ENCODE measurements around the gene VWA8.

VWA8 gene

DNA sequence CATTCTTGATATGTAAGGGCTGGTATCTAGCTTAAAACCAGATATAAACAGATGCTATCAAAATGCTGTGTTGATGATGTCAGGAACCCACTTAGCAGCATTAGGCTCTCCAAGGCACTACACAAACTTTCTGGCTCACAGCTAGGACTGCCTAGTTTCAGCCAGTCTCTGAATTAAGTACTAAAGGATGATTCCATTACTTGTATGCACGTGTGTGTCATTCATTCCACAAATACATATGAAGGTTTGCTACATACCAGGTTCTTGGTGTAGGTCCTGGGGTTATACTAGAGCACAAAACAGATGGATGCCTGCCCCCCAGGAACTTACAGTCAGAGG lies 352.1 kb downstream of the VWA8 start:
- no peak for DNase-seq

DNA sequence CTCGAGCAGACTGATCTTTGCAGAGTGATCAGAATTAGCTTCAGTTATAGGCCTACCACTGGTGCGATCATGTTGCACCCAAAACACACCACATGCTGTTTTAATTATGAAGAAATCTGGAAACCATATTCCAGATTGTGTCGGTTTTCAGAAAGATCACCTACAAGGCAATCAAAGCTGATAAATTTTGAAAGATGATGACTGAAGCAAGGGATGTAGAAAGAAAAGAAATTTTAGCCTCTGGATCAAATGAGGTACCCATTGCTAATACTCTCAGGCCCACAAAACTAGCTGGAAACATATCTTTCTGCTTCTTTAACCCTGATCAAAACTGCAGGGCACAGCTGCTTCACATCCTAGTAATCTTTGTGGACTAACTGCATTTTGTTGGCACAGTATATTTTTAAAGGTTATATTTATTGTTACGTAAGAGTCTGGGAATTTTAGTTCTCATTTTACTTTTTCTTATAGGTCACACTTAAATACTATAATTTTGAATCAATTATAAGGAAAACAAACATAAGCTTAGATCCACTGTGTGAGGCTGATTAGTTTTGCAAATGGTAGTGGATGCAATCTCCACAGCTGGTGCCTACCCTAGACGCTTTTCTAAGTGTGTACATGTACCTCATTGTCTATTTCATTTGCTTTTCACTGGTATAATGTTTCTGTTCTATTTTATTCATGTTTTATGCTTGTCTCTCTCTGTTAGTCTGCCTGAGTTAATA lies 352.6 kb downstream of the VWA8 start:
- DNase-seq: no peak

DNA sequence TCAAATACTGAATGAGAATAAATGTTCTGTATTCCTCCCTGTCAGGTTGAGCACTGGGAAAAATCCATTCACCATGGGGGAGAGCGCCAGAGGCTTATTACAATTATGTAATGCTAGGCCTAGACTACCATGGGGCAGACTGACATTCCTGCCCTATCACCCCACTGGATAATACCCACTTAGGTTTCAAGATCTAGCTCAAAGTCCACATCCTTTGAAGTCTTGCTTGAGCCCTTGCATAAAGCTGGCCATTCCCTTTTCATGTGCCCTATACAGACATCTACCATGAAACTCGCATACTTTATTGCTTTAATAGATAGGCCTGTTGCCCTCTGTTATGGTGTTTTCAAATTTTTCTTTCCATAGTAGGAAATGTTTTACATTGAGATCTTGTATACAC lies 354.3 kb downstream of the VWA8 start:
- DNase-seq: no peak

DNA sequence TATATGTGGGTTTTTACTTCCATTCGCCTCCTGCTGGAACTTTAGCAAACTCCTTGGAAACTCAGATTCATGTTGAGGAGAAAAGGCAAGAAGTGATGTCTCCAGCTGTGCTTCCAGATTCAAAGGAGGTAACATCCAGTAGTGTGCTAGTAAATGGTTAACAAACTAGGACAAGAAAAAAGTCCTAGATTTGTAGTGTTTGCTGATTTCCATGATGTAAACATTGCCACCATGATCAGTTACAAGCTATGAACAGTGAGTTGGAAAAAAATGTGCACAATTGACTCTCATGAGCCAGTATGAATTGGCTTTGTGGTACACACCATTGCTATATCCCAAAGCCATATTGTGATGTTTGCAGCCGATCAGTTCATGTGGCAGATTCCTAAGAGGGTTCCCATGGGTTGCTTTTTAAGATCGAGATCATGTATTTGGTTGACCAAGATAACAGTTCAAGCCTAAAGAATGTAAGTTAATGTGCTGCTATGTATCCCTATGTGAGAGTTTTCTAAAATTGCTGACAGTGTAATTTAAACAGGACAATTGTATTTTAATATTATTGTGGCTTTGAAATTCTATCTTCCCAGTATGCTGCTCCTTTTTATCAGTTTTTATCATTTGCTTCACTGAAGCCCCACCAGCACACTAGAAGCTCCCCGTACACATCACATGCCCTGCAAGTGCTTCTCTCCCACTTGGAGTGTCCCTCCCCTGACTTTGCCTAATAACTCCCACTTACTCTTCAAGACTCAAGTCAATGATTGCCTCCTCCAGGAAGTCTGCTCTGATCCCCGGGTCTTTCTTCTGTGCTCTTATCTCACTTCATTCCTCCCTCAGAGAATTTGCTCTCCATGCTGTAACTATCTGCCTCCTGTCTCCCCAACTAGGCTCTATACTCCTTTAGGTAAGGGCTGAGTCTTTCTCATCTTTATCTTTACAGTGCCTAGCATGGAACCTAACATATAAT lies 355.3 kb downstream of the VWA8 start:
- no peak for DNase-seq

DNA sequence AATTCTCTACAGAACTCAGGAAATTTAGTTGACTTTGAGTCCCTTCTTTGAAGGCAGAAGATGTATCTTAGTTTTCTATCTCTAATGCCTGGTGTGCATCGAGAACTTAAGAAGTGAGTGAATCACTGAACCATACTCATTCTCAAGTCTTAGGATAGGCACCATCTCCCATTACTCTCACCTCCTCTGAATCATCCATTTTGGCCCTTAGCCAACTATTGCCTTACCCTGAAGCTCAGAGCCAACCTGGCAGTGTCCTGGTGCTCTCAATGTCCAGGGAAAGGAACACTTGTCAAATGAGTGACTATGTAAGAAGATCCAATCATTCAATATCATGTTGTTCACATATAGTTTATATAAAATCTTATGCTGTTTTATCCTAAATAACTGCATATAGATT lies 357.0 kb downstream of the VWA8 start:
- no peak for DNase-seq

DNA sequence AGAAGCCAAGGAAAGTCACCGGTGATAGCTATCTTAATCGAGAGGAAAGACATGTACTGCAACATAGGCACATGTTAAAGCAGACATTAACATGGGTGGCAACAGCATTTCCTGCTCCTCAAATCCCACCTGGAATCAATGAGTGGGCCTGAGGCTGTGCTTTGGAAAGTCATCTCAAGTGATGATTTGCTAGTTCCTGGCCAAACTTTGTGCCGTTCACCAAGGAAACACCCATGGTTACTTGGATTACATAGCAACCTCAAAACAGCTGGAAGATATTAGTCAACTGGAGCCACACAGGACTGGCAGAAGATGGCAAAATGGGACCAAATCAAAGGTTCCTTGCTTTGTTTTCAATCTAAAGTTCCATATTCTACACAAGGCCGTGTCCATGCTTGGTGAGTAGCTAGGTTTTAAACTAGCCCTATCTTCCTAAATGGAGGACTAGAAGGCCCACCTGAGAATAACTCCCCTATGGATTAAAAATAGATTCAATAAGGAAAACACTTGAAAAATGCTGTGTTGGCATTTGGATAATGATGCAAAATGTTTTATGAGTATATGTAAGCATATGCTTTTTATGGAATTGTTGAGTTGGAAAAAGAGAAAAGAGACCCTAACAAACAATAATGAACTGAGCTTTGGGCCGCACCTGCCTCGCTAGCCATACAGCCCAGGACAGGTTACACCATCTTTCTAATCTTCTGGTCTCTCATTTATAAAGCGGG lies 359.0 kb downstream of the VWA8 start:
- no peak for DNase-seq

DNA sequence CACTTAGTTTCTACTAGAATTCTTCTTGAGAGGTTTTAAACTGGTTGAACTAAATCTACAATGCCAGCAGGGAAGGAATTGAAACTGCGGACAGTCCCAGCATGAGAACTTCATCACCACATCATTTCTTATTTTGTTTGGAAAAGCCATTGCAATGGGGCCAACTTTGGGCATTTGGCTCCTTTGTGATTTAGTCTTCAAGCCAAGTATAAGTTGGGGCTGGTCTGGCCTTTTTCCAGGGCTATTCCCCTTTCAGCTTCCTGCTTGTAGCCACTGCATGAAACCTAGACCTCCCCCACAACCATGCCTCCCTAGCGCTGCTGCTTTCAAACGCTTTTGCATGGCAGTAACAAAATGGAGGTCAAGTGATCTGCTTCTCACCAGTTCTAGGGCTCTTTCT lies 361.3 kb downstream of the VWA8 start:
- DNase-seq: no peak

DNA sequence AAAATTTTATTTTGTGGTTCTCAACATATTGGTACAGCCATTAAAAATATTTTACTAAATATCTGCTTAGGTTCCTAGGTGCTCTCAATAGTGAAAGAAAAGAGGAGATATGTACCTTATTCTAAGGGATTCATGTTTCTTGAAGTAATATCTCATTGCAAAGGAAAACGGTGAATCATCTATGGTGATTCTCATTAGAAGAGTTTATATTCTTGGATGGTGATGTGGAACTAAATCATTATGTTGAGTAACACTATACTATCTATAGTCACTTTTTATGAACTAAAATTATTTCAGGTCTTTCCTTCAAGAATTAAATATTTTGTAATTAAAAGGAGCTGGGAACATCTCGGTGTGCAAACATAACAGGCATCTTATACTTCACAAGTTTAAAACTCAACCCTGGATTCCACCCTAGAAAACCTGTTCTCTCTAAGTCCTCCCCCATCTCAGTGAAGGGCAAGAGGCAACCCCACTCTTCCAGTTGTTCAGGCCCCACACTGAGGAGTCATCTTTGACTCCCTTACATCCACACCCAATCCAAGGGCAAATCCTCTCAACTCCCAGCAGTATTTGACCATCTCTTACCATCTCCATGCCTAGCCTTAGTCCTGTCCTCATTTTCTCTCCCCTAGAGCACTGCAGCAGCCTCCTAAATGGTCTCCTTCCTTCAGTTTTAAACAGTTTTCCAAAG lies 363.4 kb downstream of the VWA8 start:
- DNase-seq: no peak

DNA sequence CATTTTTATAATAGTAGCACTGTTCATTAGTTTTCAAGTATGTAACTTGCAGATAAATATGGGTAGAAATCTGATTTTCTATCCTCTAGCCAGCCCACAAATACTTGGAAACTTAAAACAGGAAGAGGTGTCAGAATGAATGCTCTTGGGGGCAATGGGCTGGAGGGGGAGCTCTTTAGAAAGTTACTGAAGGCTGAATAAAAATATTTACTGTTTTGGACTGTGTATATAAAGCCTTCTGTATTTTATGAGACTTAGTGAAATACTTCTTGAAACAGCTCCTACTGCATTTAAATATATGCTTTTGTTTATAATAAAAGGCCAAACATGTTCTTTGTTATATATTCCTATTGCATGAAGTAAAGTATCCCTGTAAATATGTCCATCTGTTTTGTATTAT lies 364.7 kb downstream of the VWA8 start:
- DNase-seq: no peak

DNA sequence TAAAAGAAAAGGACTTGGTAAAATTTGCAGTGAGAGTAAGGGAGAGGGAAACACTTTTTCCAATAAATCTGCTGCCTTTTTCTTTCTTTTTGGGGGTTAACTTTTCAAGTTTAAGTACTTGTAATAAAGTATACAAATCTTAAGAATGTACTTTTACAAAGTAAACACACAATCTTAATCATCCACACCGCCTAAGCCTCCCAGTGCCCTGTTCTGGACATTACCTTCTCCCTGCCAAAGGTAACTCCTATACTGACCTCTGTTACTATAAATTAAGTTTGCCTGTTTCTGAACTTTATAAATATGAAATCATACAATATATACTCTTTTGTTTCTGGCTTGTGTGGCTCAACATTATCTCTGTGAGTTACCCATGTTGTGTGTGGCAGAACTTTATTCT lies 365.6 kb downstream of the VWA8 start:
- DNase-seq: no peak

DNA sequence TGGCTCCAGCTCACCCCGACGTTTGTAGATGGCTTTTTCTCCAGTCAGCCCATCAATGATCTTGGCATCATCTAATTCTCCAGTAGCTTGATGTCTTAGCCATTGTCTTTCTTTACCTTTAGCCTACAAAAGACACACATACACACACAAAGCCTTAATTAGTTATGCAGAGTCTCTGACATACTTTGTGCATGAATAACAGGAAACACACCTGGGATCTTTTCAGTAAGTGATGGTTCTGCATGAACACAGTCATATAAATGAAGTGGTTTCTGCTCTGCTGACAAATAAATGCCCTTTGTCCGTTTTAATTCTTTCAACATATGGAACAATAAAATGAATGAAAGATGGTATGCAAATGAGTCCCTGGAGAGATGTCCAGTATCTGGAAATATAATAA lies 370.3 kb downstream of the VWA8 start:
- DNase-seq: no peak

DNA sequence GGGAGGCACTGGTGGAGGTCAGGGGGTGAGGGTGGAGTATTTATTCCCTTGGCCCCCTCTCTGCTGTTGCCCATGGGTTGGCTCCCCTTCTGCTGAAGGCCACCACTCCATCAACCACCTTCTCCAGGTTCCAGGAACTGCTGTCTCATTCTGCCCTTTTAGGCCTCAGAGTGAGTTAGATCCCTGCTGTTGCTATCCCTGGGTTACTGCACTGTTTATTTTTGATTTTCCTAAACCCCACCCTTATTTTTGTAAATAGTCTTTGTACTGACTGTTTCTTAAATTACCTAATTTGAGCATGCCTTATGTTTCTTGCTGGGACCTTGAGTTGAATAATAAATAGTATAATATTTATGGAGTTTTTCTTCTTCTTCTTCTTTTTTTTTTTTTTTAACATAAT lies 370.8 kb downstream of the VWA8 start:
- no peak for DNase-seq

DNA sequence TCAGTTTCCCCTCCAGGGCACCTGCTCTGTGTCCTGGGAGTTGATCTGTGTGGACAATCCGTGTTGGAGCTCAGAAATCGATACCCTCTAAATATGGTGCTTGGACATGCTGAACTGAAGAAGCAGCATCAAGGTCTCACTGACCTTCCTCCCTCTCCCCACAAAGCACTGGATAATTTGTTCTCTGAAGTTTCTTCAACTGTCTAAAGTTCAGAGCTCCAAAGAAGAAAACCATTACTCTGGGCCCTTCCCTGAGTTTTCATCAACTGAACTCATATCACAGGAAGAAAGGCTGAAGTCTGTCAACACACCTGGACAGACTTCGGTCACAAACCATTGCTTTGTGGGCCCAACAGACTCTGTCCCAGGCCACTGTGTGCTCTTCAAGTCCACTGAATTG lies 371.5 kb downstream of the VWA8 start:
- no peak for DNase-seq

DNA sequence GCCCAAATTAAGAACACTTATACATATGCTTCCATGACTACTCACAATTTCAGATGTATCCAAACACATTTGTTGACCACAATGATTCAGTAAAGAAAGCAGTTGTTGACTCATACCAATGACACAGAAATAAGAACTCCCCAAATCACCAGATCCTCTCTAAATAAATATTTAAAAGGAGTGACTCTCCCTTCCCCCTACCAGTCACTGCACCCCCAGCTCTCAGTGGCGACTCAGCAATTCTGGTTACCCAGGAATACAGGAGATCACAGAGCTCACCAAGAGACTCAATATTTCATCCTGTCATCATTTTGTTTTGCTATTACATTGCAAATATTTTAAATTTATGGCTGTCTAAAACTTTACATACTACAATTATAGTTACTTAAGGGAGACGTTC lies 372.0 kb downstream of the VWA8 start:
- peak; percentile 14 for DNase-seq

DNA sequence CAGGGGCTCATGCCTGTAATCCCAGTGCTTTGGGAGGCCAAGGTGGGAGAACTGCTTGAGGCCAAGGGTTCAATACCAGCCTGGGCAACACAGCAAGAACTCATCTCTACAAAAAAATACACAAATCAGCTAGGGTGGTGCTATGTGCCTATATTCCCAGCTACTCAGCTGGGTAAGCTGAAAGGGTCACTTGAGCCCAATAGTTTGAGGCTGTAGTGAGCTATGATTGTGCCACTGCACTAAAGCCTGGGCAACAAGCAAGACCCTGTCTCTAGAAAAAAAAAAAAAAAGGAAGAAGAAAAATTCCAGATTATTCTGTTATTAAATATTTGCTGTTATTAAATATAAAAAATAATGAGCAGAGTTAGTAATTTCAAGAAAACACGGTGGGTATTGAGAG lies 372.5 kb downstream of the VWA8 start:
- no peak for DNase-seq

DNA sequence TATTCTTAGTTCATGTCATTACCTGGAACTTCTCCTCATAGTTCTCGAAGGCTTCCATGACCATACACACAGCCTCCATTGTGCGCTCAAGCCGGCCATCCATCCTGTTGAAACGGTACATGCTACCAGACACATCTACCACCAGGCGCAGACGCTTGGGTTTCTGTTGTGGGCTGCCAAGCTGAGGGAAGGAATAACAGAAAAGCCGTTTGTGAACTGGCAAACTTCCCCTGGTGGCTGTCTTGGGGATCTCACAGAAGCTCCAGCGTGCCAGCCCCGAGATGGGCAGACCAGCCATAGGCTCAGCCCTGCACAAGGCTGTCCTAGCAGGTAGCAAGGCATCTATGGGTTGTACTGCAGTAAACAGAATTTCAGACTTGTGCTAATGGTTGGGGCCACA lies 373.4 kb downstream of the VWA8 start:
- DNase-seq: no peak

DNA sequence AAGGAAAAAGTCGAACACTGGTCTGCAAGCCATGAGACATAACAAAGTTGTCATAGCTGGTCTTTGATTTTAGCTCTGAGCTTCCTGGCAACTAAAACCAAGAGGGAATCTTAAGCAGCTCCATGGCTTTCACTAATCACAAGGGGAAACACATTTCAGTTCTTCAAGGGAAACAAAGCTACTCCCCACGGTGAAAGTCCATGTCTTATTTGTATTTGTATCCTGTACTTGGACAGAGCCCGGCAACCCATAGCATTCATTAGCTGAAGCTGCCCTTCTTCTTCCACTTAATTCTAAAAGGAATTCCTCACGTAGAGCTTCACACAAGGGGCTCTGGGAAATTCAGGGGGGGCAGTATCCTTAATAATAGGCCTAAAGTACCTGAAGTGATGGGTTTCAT lies 374.7 kb downstream of the VWA8 start:
- no peak for DNase-seq

DNA sequence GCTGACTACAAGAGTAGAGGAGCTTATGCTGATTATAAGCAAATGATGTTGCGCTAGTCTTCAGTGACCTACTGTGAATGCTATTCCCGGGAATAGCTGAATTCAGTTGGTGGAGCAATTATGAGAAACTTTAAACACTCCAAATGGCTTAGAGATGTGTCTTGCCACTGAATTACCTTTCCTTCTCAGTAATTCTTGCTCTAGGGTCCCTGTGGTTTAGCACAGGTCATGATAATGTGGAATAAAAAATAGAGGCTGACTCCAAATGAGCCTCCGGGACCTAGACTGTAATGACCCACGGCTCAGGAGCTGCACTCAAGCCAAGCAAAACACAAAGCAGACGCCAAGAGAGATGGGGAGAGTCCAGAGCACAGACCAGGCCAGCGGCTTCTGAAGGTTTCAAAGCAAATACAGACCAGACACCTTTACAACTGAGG lies 378.9 kb downstream of the VWA8 start:
- DNase-seq: no peak

DNA sequence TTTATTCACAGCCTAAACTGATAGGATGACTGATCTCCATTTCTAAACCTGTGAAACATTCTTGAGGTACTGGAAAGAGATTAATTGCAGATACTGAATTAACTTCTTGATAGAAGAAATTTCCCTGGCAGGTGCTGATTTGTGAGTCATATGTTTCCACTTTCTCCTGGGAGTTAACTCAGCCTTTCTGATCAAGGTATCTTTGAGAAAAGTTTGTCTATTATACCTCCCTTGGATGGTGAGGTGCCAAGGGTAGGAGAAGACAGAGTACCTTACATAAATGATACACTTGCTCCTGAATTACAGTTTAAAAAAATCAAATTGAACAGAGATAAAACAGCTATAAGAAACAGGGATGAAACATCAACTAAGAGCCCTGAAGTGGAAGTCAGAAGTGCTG lies 380.6 kb downstream of the VWA8 start:
- no peak for DNase-seq

DNA sequence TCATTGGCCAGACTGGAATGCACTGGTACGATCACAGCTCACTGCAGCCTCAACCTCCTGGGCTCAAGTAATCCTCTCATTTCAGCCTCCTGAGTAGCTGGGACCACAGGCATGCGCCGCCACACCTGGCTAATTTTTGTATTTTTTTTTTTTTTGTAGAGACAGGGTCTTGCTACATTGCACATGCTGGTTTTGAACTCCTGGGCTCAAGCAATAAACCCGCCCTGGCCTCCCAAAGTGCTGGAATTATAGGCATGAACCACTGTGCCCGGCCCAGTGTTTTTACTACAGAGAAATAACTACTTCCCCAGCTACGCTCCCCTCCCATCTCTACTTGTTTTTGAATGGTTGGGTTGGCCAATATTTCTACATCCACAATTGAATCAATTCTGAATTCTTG lies 381.0 kb downstream of the VWA8 start:
- DNase-seq: no peak

DNA sequence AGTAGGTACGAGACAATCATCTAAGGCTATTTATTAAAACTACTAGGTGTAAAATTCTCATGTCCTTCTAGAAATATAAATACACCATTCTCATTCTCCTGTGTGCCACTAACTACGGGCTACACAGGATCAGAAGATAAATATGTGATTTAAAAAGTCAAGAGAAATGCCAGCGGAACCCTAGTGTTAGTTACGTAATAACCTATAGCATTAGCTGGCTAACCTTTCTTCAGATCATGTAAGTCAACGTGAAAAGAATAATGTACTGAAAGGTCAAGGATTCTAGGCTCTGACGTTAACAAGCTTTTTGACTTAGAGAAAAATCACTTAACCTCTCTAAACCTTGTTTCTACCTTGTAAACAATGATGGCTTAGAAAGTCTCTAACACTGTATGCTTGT lies 381.7 kb downstream of the VWA8 start:
- no peak for DNase-seq

DNA sequence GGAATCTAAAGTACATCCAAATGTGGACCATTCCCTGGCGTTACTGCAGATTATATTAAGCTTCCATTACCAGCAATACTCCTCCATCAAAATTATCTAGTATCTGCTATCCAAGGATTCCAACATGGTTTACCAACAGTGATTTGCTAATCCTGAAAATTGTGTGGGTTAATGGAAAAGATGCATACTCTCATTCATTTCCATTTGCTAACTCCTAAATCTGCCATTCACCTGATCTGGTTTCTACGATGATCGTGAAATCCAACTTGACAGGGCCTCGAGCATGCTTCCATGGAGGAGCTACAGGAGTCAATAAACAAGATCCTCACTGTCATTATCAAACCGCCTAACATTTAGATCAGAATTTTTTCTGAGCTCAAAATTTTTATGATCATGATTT lies 382.5 kb downstream of the VWA8 start:
- no peak for DNase-seq

DNA sequence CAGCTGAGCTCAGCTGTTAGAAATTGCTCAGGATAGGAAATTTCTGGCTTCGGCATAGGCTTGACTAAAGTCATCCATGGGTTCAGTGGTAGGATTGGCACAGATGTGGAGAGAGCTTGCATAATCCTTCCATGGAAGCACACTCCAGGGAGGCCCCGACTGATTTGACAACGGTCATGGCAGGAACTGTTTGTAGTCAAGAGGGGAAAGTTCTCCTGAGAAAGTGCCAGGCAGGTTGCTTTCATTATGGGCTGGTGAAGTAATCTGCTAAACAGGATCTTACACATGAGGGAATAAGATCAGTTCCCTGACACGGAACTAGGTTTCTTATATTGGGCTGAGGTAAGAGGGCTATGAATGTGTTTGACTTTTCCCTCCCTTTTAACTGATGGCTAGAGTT lies 383.5 kb downstream of the VWA8 start:
- no peak for DNase-seq
